Measurements from ENCODE around the gene KIF13A. TPM values are rescaled to one million over a fixed set of nuclear protein-coding genes. Genes with fewer than 3 reads are reported as not detected.
"Not testable (repeated sequence)": the region's sequence is repeated elsewhere in the genome, so short reads cannot be mapped to it uniquely, and the experiment has no call there.

KIF13A gene
- total RNA-seq, 1 experiment from 2014 or later, result 49.3 TPM

- CTCF ChIA-PET; intact Hi-C loops (cut with micrococcal nuclease; ENCODE audit: unreplicated experiment); in situ Hi-C loops (cut with HindIII; ENCODE audit: low pct_unique_long_range_greater_than_20kb, low sequenced_read_pairs); H3K36me3 ChIP-seq (ENCODE audit: control insufficient read depth, insufficient read depth, low read length); POLR2A ChIA-PET; H3K27me3 ChIP-seq (ENCODE audit: control insufficient read depth, insufficient read depth, low read length); H3K4me3 ChIP-seq (ENCODE audit: low read depth in 2 of 2, low read length in 2 of 2); H3K9me3 ChIP-seq (ENCODE audit: control insufficient read depth, insufficient read depth, low read depth, low read length); H3K27ac ChIP-seq (ENCODE audit: low read length); H3K4me1 ChIP-seq (ENCODE audit: control insufficient read depth, insufficient read depth, low read length); ATAC-seq; DNase-seq (ENCODE audit: low read depth, low spot score); BruUV-seq (replicated peaks): not testable (repeated sequence)
Measured at GRCh38 chr6:17911656-17912055, 75.8 kb downstream of the KIF13A start.

- CTCF ChIA-PET, result no interaction called here
- no TSS peak for BruUV-seq (replicated peaks)
- in situ Hi-C loops (cut with HindIII; ENCODE audit: low pct_unique_long_range_greater_than_20kb, low sequenced_read_pairs) (no loop called here), intact Hi-C loops (cut with micrococcal nuclease; ENCODE audit: unreplicated experiment) (no loop called here)
- H3K36me3 ChIP-seq (ENCODE audit: control insufficient read depth, insufficient read depth, low read length), result no peaks in the 10 kb centered on the region
- POLR2A ChIA-PET, result no interaction called here
- no peaks in the 10 kb centered on the region for H3K27me3 ChIP-seq (ENCODE audit: control insufficient read depth, insufficient read depth, low read length)
- H3K27ac ChIP-seq (ENCODE audit: low read length), result no peak overlapping the region
- ATAC-seq (no peak), DNase-seq (ENCODE audit: low read depth, low spot score) (no peak)
- no peak for TF ChIP-seq REST (IDR thresholded peaks at IDR 0.05; ENCODE audit: insufficient read depth in 1 of 2, low read depth in 2 of 2, low read length in 1 of 2)
- TF ChIP-seq SIN3A (IDR thresholded peaks at IDR 0.05; ENCODE audit: borderline replicate concordance, insufficient read depth, low read depth, low read length), result no peak
- no peak for TF ChIP-seq TCF7L2 (IDR thresholded peaks at IDR 0.05; ENCODE audit: low read depth, low read length)
- TF ChIP-seq CTCF (IDR thresholded peaks at IDR 0.05), result no peak
- TF ChIP-seq POLR2AphosphoS5 (IDR thresholded peaks at IDR 0.05; ENCODE audit: low read depth, low read length), result no peak
- no peaks in the 10 kb centered on the region for H3K4me1 ChIP-seq (ENCODE audit: control insufficient read depth, insufficient read depth, low read length)
- no peak overlapping the region for H3K4me3 ChIP-seq (ENCODE audit: low read depth in 2 of 2, low read length in 2 of 2)
- no peaks in the 10 kb centered on the region for H3K9me3 ChIP-seq (ENCODE audit: control insufficient read depth, insufficient read depth, low read depth, low read length)
Measured at GRCh38 chr6:17910189-17910588, 77.2 kb downstream of the KIF13A start.

- H3K27me3 ChIP-seq (ENCODE audit: control insufficient read depth, insufficient read depth, low read length), result no peaks in the 10 kb centered on the region
- intact Hi-C loops (cut with micrococcal nuclease; ENCODE audit: unreplicated experiment) (no loop called here), in situ Hi-C loops (cut with HindIII; ENCODE audit: low pct_unique_long_range_greater_than_20kb, low sequenced_read_pairs) (no loop called here)
- no peaks in the 10 kb centered on the region for H3K36me3 ChIP-seq (ENCODE audit: control insufficient read depth, insufficient read depth, low read length)
- ATAC-seq (no peak), DNase-seq (ENCODE audit: low read depth, low spot score) (no peak)
- no TSS peak for BruUV-seq (replicated peaks)
- H3K9me3 ChIP-seq (ENCODE audit: control insufficient read depth, insufficient read depth, low read depth, low read length), result no peaks in the 10 kb centered on the region
- ChIA-PET POLR2A (no interaction called here), CTCF (no interaction called here)
- H3K4me1 ChIP-seq (ENCODE audit: control insufficient read depth, insufficient read depth, low read length), result no peaks in the 10 kb centered on the region
- H3K4me3 ChIP-seq (ENCODE audit: low read depth in 2 of 2, low read length in 2 of 2), result no peak overlapping the region
- no peak overlapping the region for H3K27ac ChIP-seq (ENCODE audit: low read length)
- TF ChIP-seq TCF7L2 (IDR thresholded peaks at IDR 0.05; ENCODE audit: low read depth, low read length) (no peak), REST (IDR thresholded peaks at IDR 0.05; ENCODE audit: insufficient read depth in 1 of 2, low read depth in 2 of 2, low read length in 1 of 2) (no peak), POLR2AphosphoS5 (IDR thresholded peaks at IDR 0.05; ENCODE audit: low read depth, low read length) (no peak), SIN3A (IDR thresholded peaks at IDR 0.05; ENCODE audit: borderline replicate concordance, insufficient read depth, low read depth, low read length) (no peak), CTCF (IDR thresholded peaks at IDR 0.05) (no peak)
Measured at GRCh38 chr6:17908831-17909230, 78.6 kb downstream of the KIF13A start.

Measured in Panc1 (cell line).